ENCODE measurements around the gene ADK.

DNA sequence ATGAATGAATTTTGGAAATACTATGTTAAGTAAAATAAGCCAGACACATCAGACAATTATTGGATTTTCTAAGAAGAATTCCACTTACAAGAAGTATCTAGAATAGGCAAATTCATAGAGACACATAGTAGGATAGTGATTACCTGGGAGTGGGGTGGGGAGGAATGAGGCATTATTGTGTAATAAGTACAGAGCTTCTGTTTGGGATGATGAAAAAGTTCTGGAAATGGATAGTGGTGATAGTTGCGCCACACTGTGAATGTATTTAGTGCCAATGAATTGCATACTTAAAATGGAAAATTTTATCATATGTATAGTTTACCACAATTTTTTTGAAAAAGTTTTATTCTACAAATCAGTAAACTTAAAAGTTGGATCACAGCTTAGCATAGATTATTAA is 378.2 kb downstream of the ADK start:
- no peak for TF ChIP-seq CTCF (IDR thresholded peaks at IDR 0.05 in 4 of 5, conservative IDR thresholded peaks at IDR 0.05 in 1 of 5)
- no peak for TF ChIP-seq POLR2A (IDR thresholded peaks at IDR 0.05)
